22Rv1 (cell line): ENCODE data around the gene CAPS2.

Experiments used
- H3K27ac ChIP-seq: fragments of 450-650 bp; 2 replicates; pipeline ENCODE4 v1.5.1; 2017
- CTCF ChIP-seq: fragments of 450-650 bp; IDR thresholded peaks from 2 replicates; pipeline ENCODE4 v1.5.1; 2017; ENCODE audit warnings: mild to moderate bottlenecking
- ZFX ChIP-seq: fragments of 450-650 bp; IDR thresholded peaks from 2 replicates; pipeline ENCODE4 v1.6.1; 2017; ENCODE audit warnings: antibody characterized with exemption, borderline replicate concordance

The CAPS2 gene

GRCh38 chr12:75257510-75257909 is 72.6 kb downstream of the CAPS2 start:
- H3K27ac ChIP-seq = no peak overlapping the region
- TF ChIP-seq ZFX (no peak), CTCF (no peak)

- TF ChIP-seq CTCF (no peak), ZFX (no peak)
- H3K27ac ChIP-seq = no peak overlapping the region
Observed at GRCh38 chr12:75245108-75245507, 85.0 kb downstream of the CAPS2 start.

- TF ChIP-seq ZFX (no peak), CTCF (no peak)
- no peak overlapping the region for H3K27ac ChIP-seq
Observed at GRCh38 chr12:75239987-75240386, 90.1 kb downstream of the CAPS2 start.

- TF ChIP-seq CTCF = no peak
- no peak for TF ChIP-seq ZFX
- H3K27ac ChIP-seq = no peak overlapping the region
Observed at GRCh38 chr12:75236206-75236605, 93.9 kb downstream of the CAPS2 start.

GRCh38 chr12:75227132-75227531 is 103.0 kb downstream of the CAPS2 start:
- no peak overlapping the region for H3K27ac ChIP-seq
- no peak for TF ChIP-seq CTCF
- TF ChIP-seq ZFX = no peak
